ENCODE data around the gene THOP1. TPM values are rescaled to one million over a fixed set of nuclear protein-coding genes. Genes with fewer than 3 reads are reported as not detected.

Gene THOP1
- total RNA-seq, 2 donors from 2014 or later: 30.6 to 37.6 TPM

DNA sequence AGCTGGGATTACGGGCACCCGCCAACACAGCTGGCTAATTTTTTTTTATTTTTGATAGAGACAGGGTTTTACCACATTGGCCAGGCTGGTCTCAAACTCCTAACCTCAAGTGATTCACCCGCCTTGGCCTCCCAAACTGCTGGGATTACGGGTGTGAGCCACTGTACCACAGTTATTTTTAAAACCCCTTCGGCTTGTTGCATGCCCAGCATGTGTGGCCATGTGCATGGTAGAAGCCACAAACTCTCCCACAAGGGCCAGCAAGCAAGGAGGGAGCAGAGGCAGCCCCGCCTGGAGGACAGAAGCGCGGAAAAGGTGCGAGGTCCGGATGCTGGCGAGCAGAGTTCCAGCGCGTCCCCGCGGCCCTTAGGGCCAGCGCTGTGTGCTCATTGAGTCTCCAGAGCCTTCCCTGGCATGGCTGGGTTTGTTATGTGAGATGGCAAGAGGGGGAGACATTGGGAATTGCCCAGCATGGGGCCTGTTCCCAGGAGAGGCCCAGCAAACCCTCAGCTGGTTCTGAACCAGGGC, 12.9 kb downstream of the THOP1 start:
- intact Hi-C loops (cut with DNase I): no loop called here
- no peak for DNase-seq (ENCODE audit: low spot score)

DNA sequence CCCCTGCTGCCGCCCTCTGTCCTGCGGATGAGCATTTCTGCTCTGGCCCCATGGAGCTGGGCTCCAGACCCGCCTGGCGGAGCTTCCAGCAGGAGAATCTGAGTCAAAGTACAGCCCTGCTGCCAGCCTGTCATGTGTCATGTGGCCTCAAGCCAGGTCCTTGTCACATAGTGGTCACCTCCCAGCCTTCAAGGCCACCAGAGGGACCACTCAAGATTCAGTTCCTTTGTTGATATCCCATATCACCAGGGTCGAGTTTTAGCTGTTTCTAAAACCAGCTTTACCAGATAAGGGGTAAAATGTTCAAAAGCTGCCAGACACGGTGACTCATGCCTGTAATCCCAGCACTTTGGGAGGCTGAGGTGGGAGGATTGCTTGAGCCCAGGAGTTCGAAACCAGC, 13.4 kb downstream of the THOP1 start:
- intact Hi-C loops (cut with DNase I): no loop called here
- no peak for DNase-seq (ENCODE audit: low spot score)

DNA sequence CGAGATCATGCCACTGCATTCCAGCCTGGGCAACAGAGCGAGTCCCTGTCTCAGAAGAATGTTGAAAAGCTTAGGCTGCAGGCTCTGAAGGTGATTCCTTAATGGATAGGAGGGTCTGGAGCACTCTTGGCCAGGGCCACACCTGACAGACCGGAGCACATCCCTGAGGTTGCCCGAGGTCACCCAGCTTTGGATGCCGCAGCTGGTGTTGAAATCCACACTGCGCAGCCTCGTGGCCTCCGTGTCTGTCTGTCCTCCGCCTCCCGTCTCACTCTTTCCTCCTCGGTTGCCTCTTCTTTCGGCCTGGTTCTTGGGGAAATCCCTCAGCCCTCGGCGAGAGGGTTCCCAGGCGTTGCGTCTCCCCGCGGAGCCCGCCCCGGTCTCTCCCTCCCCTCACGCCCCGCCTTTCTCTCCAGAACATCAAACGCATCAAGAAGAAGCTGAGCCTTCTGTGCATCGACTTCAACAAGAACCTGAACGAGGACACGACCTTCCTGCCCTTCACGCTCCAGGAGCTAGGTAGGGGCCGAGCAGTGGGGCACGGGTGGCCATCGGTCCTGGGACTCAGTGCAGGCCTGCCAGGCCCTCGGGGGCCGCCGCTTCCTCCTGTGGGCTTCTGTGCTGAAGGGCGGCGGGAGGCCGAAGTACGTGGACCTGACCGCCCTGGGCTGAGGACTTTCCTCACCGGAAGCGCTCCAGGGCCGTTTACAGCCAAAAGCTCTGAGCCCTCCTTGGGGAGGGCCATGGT, 14.1 kb downstream of the THOP1 start:
- intact Hi-C loops (cut with DNase I): no loop called here
- no peak for DNase-seq (ENCODE audit: low spot score)

DNA sequence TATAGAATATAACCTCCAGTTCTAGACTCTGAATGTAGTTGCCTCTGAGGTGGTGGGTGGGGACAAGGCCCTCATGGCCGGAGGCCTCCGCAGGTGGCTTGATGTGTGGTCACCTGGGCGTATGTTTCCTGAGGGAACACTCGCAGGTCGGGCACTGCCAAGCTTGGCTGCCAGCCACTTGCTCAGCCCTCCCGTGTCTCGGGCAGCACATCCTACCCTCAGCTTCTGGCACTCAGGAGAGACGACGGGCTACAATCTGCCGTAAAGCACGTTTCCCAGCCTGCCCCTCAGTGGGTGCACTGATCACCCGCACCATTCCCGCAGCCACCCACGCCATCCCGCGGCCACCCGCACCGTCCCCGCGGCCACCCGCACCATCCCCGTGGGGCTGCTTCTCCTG, 15.2 kb downstream of the THOP1 start:
- no peak for DNase-seq (ENCODE audit: low spot score)
- intact Hi-C loops (cut with DNase I): no loop called here

DNA sequence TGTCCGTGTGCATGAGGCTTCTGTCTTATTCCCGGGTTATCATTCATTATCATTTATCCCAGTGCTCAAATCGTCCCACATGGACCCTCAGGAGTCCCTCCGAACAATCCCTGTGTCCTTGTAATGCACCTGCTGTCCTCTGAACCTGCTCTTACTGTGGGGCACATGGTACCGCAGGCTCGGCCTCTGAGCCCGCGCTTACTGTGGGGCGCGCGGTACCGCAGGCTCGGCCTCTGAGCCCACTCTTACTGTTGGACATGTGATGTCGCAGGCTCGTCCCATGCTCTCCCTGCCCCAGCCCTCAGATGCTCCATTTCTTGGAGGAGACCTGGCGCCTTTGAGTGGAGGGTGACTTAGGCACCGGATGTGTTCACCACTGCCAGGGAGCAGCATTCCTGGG, 17.5 kb downstream of the THOP1 start:
- DNase-seq (ENCODE audit: low spot score): no peak
- intact Hi-C loops (cut with DNase I): no loop called here

GRCh38 chr19:2803486-2804155, 18.3 kb downstream of the THOP1 start:
- DNase-seq (ENCODE audit: low spot score): no peak
- intact Hi-C loops (cut with DNase I): no loop called here

DNA sequence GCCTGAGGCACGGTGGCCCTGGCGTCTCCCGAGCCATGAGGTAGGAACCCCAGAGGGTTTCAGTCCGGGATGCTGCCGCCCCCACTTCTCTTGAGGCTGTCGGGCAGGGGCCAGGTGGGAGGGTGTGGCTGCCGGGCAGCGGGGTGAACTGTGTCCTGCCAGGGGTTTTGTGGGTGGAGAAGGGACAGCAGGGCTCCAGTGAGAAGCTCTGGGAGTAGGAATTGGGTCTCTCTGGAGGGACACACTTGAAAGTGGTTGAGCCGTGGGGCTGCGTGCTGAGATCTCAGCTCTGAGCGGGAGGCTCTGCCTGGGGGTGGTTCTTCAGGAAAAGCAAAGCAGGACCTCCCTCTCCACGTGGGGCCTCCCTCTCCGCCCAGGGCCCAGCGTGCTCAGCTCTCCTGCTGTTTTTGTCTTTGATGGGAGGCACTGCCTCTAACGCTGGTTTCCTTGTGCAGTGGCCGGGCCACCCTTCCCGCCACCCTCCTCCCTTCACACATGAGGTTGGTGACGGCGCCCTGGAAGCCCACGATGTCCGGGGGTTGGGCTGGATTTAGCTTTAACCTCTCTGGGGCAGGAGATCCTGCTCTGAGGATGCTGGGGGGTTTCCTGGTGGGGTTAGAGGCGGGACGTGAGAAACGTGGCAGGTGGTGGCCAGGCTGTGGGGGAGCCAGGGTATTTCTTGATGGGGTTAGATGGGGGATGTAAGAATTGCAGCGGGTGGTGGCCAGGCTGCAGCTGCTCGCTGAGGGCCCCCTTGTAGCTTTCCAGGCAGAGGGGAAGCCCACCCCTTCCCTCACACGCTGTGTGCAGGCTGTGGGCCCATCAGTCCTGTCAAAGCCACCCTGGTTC, 19.1 kb downstream of the THOP1 start:
- intact Hi-C loops (cut with DNase I): no loop called here
- no peak for DNase-seq (ENCODE audit: low spot score)

- intact Hi-C loops (cut with DNase I): no loop called here
- no peak for DNase-seq (ENCODE audit: low spot score)
These were observed 20.1 kb downstream of the THOP1 start for GRCh38 chr19:2805261-2805900.

- intact Hi-C loops (cut with DNase I): no loop called here
These were observed 20.8 kb downstream of the THOP1 start for GRCh38 chr19:2805991-2806649.

GRCh38 chr19:2806736-2807378, 21.6 kb downstream of the THOP1 start:
- DNase-seq (ENCODE audit: low spot score): no peak
- intact Hi-C loops (cut with DNase I): no loop called here

More at GRCh38 chr19:2805991-2806649, 20.8 kb downstream of the THOP1 start:
- no peak for DNase-seq (ENCODE audit: low spot score)

DNA sequence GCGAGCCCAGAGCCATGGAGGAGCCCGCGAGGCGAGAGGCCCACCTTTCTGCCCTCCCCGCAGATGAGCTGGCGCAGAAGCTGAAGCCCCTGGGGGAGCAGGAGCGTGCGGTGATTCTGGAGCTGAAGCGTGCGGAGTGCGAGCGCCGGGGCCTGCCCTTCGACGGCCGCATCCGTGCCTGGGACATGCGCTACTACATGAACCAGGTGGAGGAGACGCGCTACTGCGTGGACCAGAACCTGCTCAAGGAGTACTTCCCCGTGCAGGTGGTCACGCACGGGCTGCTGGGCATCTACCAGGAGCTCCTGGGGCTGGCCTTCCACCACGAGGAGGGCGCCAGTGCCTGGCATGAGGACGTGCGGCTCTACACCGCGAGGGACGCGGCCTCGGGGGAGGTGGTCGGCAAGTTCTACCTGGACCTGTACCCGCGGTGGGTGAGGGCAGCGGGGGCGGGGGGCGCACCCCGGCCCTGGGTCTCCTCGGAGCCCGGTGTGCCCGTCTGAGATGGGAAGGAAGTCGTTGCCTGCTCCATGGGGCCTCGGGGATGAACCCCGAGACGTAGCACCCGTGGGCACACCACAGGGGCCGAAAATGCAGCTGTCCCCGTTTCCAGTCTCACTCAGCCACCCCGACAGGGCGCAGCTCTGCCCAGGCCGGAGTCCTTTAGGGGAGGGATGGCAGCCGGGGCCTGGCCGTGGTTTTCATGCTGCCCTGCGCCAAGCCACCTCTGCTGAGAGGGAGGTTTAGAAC, 22.3 kb downstream of the THOP1 start:
- intact Hi-C loops (cut with DNase I): no loop called here

GRCh38 chr19:2808129-2808941, 23.0 kb downstream of the THOP1 start:
- DNase-seq (ENCODE audit: low spot score): no peak

More for the DNA sequence above, 22.3 kb downstream of the THOP1 start:
- DNase-seq (ENCODE audit: low spot score): no peak

DNA sequence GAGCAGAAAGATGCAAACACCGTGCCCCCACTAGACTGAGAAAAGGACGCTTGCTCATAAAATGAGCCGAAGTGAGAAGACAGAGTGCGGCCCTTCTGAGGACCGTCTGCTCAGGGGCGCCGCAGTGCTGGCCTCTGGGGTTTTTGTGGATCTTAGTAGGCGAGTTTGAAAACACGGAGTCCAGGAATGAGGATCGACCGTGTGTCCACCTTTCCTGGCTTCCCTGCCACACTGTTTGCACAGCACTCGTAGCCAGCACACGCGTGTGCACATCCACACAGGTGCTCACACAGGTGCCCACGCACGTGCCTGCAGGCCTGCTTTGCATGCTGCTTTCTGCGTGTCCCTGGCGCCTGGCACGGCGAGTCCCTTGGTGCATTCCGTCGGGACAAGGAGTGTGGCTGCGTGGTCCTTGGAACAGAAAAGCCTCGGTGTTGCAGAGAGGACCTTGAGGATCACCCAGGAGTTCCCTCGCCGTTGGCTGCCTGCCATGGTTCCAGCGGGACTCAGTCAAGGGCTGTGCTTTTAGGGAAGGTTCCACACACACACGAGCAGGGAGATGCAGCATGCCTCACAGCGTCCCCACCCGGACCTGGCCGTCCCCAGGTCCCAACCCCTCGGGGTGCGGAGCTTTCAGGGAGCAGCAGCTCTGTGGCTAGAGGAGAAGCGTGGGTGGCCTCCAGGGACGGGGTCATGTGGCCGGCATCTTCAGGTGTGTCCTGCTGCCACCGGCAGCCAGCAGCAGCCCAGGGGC, 24.3 kb downstream of the THOP1 start:
- DNase-seq (ENCODE audit: low spot score): no peak
- intact Hi-C loops (cut with DNase I): no loop called here

More at GRCh38 chr19:2808129-2808941, 23.0 kb downstream of the THOP1 start:
- intact Hi-C loops (cut with DNase I): no loop called here

DNA sequence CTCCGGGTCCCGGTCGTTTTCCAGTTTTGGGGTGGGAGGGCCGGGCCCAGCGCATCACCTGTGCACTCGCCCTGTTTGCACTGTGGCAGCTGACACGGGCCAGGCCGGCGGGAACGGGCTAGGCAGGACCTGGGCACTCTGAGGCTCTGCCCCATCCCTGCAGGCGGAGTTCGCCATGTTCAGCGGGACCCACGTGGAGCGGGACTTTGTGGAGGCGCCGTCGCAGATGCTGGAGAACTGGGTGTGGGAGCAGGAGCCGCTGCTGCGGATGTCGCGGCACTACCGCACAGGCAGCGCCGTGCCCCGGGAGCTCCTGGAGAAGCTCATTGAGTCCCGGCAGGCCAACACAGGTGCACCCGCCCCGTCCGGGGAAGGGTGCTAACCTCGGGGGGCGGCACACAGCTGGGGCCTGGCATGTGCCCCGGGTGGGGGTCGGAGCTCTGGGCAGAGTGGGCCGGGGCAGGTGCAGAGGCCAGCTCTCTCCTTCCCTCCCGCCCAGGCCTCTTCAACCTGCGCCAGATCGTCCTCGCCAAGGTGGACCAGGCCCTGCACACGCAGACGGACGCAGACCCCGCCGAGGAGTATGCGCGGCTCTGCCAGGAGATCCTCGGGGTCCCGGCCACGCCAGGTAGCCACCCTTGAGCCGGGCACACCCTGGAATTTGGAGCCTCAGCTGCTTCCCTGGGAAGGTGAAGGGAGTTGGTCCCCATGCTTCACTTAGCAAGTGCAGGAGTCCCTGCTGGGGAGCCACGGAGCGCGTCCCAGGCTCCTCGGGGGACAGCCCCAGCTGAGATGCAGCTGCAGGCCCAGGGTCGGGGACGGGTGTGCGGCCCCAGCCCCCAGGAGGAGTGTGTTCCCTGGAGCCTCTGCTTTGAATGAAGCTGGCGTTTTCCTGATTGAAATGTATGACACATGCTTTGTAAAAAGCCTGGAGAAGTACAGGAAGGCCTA, 25.1 kb downstream of the THOP1 start:
- intact Hi-C loops (cut with DNase I): no loop called here
- DNase-seq (ENCODE audit: low spot score): no peak

- DNase-seq (ENCODE audit: low spot score): no peak
- intact Hi-C loops (cut with DNase I): no loop called here
These were observed 26.0 kb downstream of the THOP1 start for GRCh38 chr19:2811221-2811722.

All from posterior vena cava (tissue), 2 donors.